SK-N-SH treated with all-trans-retinoic acid at 6 μM for 48 hours (cell line): ENCODE measurements around the gene MAPK8.
A peak's percentile ranks its signal among the peaks of the same experiment; 100 is the strongest.

Source experiments
- ATAC-seq: fragments of 200-7000 bp; cut with Tn5 transposase; 3 replicates; pipeline ENCODE4 v1.9.1; 2020; ENCODE audit warnings: mild to moderate bottlenecking, moderate library complexity
- ARNTL ChIP-seq: fragments of 450-650 bp; formaldehyde crosslinking; IDR thresholded peaks from 2 replicates; pipeline ENCODE4 v1.5.0; 2020; ENCODE audit warnings: low read depth, mild to moderate bottlenecking, moderate library complexity, borderline replicate concordance
- BACH2 ChIP-seq: fragments of 250-450 bp; sonication (Bioruptor Pico); IDR thresholded peaks from 2 replicates; pipeline ENCODE4 v1.9.0; 2021; ENCODE audit warnings: mild to moderate bottlenecking, borderline replicate concordance
- CSDC2 ChIP-seq: fragments of 250-450 bp; sonication (Bioruptor Pico); IDR thresholded peaks from 2 replicates; pipeline ENCODE4 v1.5.0; 2020; ENCODE audit warnings: mild to moderate bottlenecking, moderate library complexity
- CSRNP3 ChIP-seq: fragments of 250-450 bp; sonication (Bioruptor Pico); IDR thresholded peaks from 2 replicates; pipeline ENCODE4 v1.5.1; 2021; ENCODE audit warnings: mild to moderate bottlenecking, moderate library complexity
- ESRRG ChIP-seq: fragments of 250-450 bp; sonication (Bioruptor Pico); IDR thresholded peaks from 2 replicates; pipeline ENCODE4 v1.6.1; 2021; ENCODE audit warnings: mild to moderate bottlenecking
- OSR1 ChIP-seq: fragments of 250-450 bp; sonication (Bioruptor Pico); IDR thresholded peaks from 2 replicates; pipeline ENCODE4 v1.8.0; 2022; ENCODE audit warnings: moderate library complexity, mild to moderate bottlenecking, inconsistent platforms
- PATZ1 ChIP-seq: fragments of 250-450 bp; sonication (Bioruptor Pico); IDR thresholded peaks from 2 replicates; pipeline ENCODE4 v1.8.0; 2020; ENCODE audit warnings: mild to moderate bottlenecking, moderate library complexity, borderline replicate concordance
- POU6F1 ChIP-seq: fragments of 250-450 bp; sonication (Bioruptor Pico); IDR thresholded peaks from 2 replicates; pipeline ENCODE4 v1.8.0; 2021; ENCODE audit warnings: low read depth, mild to moderate bottlenecking, moderate library complexity, borderline replicate concordance
- PPARA ChIP-seq: fragments of 250-450 bp; sonication (Bioruptor Pico); IDR thresholded peaks from 2 replicates; pipeline ENCODE4 v1.5.0; 2020; ENCODE audit warnings: mild to moderate bottlenecking, borderline replicate concordance
- RARB ChIP-seq: fragments of 250-450 bp; sonication (Bioruptor Pico); IDR thresholded peaks from 2 replicates; pipeline ENCODE4 v1.8.0; 2021; ENCODE audit warnings: mild to moderate bottlenecking, moderate library complexity
- SNAI2 ChIP-seq: fragments of 250-450 bp; sonication (Bioruptor Pico); IDR thresholded peaks from 2 replicates; pipeline ENCODE4 v1.5.0; 2020; ENCODE audit warnings: mild to moderate bottlenecking, moderate library complexity
- TCF4 ChIP-seq: fragments of 250-450 bp; sonication (Bioruptor Pico); IDR thresholded peaks from 2 replicates; pipeline ENCODE4 v1.8.0; 2021; ENCODE audit warnings: mild to moderate bottlenecking, moderate library complexity, borderline replicate concordance
- TOX ChIP-seq: fragments of 250-450 bp; sonication (Bioruptor Pico); IDR thresholded peaks from 2 replicates; pipeline ENCODE4 v1.8.0; 2021; ENCODE audit warnings: mild to moderate bottlenecking, moderate library complexity, borderline replicate concordance
- TSHZ2 ChIP-seq: fragments of 250-450 bp; sonication (Bioruptor Pico); IDR thresholded peaks from 2 replicates; pipeline ENCODE4 v1.5.0; 2020; ENCODE audit warnings: mild to moderate bottlenecking, moderate library complexity
- ZC3H10 ChIP-seq: fragments of 250-450 bp; sonication (Bioruptor Pico); IDR thresholded peaks from 2 replicates; pipeline ENCODE4 v1.5.1; 2021; ENCODE audit warnings: mild to moderate bottlenecking, moderate library complexity
- ZFP3 ChIP-seq: fragments of 250-450 bp; sonication (Bioruptor Pico); IDR thresholded peaks from 2 replicates; pipeline ENCODE4 v1.5.0; 2020; ENCODE audit warnings: mild to moderate bottlenecking, moderate library complexity
- ZFP30 ChIP-seq: fragments of 450-650 bp; formaldehyde crosslinking; IDR thresholded peaks from 2 replicates; pipeline ENCODE4 v1.5.0; 2022; ENCODE audit warnings: mild to moderate bottlenecking, moderate library complexity
- ZNF565 ChIP-seq: fragments of 450-650 bp; formaldehyde crosslinking; conservative IDR thresholded peaks from 2 replicates; pipeline ENCODE4 v1.5.0; 2020; ENCODE audit warnings: low read depth, mild to moderate bottlenecking, moderate library complexity
- ZNF8 ChIP-seq: fragments of 450-650 bp; formaldehyde crosslinking; IDR thresholded peaks from 2 replicates; pipeline ENCODE4 v1.5.0; 2020; ENCODE audit warnings: mild to moderate bottlenecking, moderate library complexity

MAPK8 gene

GRCh38 chr10:48431871-48432270, 125.4 kb downstream of the MAPK8 start (continued):
- TF ChIP-seq CSRNP3 (no peak), ZNF565 (no peak)

- ATAC-seq, result no peak
- TF ChIP-seq CSDC2 (CRISPR knock-in tag), result no peak
Measured at GRCh38 chr10:48437546-48437945, 131.1 kb downstream of the MAPK8 start.

GRCh38 chr10:48439031-48439430, 132.6 kb downstream of the MAPK8 start:
- TF ChIP-seq BACH2 (CRISPR knock-in tag) (no peak), ZNF8 (CRISPR knock-in tag) (no peak), OSR1 (CRISPR knock-in tag) (no peak), SNAI2 (CRISPR knock-in tag) (no peak), CSRNP3 (no peak), ZC3H10 (no peak), TOX (CRISPR knock-in tag) (no peak), PATZ1 (CRISPR knock-in tag) (no peak)
- ATAC-seq, result peak; percentile 70; the same call in 2 of the 3 replicates

GRCh38 chr10:48439581-48440041, 133.1 kb downstream of the MAPK8 start:
- no peak for ATAC-seq
- TF ChIP-seq TOX (CRISPR knock-in tag), result no peak
- no peak for TF ChIP-seq ZNF8 (CRISPR knock-in tag)
- TF ChIP-seq RARB (CRISPR knock-in tag), result no peak
- TF ChIP-seq SNAI2 (CRISPR knock-in tag), result no peak
- no peak for TF ChIP-seq ZC3H10
- no peak for TF ChIP-seq ZFP3 (CRISPR knock-in tag)
- TF ChIP-seq ARNTL (CRISPR knock-in tag), result no peak

- ATAC-seq, result no peak
- TF ChIP-seq PPARA (CRISPR knock-in tag), result no peak
- TF ChIP-seq ZNF8 (CRISPR knock-in tag), result no peak
- TF ChIP-seq PATZ1 (CRISPR knock-in tag), result no peak
- TF ChIP-seq RARB (CRISPR knock-in tag), result no peak
- TF ChIP-seq POU6F1 (CRISPR knock-in tag), result no peak
- no peak for TF ChIP-seq ESRRG (CRISPR knock-in tag)
- no peak for TF ChIP-seq ZFP30 (CRISPR knock-in tag)
- TF ChIP-seq OSR1 (CRISPR knock-in tag), result no peak
- no peak for TF ChIP-seq TSHZ2 (CRISPR knock-in tag)
- no peak for TF ChIP-seq CSDC2 (CRISPR knock-in tag)
- no peak for TF ChIP-seq BACH2 (CRISPR knock-in tag)
- no peak for TF ChIP-seq SNAI2 (CRISPR knock-in tag)
- TF ChIP-seq TCF4 (CRISPR knock-in tag), result no peak
- TF ChIP-seq CSRNP3, result no peak
- TF ChIP-seq ZNF565, result no peak
- TF ChIP-seq ZFP3 (CRISPR knock-in tag), result no peak
- no peak for TF ChIP-seq TOX (CRISPR knock-in tag)
Measured at GRCh38 chr10:48440771-48441170, 134.3 kb downstream of the MAPK8 start.
